GM12865 (cell line): ENCODE measurements around the gene CCDC59.

Source experiments
- DNase-seq: peaks from one replicate; pipeline ENCODE4 v3.0.0; 2010; ENCODE audit warnings: low read depth
- H3K4me3 ChIP-seq: 2 replicates; pipeline ENCODE4 v1.5.1; 2011; ENCODE audit warnings: mild to moderate bottlenecking, low read depth, low read length, control low read depth
- CTCF ChIP-seq: IDR thresholded peaks from 2 replicates; pipeline ENCODE4 v1.5.1; 2011; ENCODE audit warnings: low read length, control low read depth, low read depth, inconsistent platforms; ENCODE audit not compliant: insufficient read depth; ENCODE audit errors: missing control alignments

Gene CCDC59

GRCh38 chr12:82325540-82326336, 32.4 kb downstream of the CCDC59 start:
- no peak overlapping the region for H3K4me3 ChIP-seq
- no peak for DNase-seq
- TF ChIP-seq CTCF = no peak

GRCh38 chr12:82319276-82319675, 38.9 kb downstream of the CCDC59 start:
- no peak overlapping the region for H3K4me3 ChIP-seq
- no peak for DNase-seq
- TF ChIP-seq CTCF = no peak

GRCh38 chr12:82314406-82314892, 43.7 kb downstream of the CCDC59 start:
- TF ChIP-seq CTCF = no peak
- DNase-seq = no peak
- no peak overlapping the region for H3K4me3 ChIP-seq
